Stomach smooth muscle (tissue), 2 donors: ENCODE data around the gene FGA.

ENCODE experiments used
- H3K27ac ChIP-seq: one replicate; pipeline ENCODE4 v1.7.0; 2013; ENCODE audit warnings: mild to moderate bottlenecking, low read length, inconsistent platforms
- H3K27me3 ChIP-seq, 2 donors: one replicate each; pipeline ENCODE4 v1.7.0; 2013; ENCODE audit warnings: low read length in 2 of 2; ENCODE audit not compliant: insufficient read depth in 2 of 2, control insufficient read depth in 1 of 2
- H3K36me3 ChIP-seq, 2 donors: one replicate each; pipeline ENCODE4 v1.7.0; 2013; ENCODE audit warnings: low read length in 2 of 2; ENCODE audit not compliant: control insufficient read depth in 2 of 2, insufficient read depth in 2 of 2
- H3K4me1 ChIP-seq: one replicate; pipeline ENCODE4 v1.7.0; 2013; ENCODE audit warnings: low read length; ENCODE audit not compliant: control insufficient read depth, insufficient read depth
- H3K4me3 ChIP-seq, 2 donors: one replicate each; pipeline ENCODE4 v1.7.0; 2013; ENCODE audit warnings: low read length in 2 of 2
- H3K9ac ChIP-seq, 2 donors: one replicate each; pipeline ENCODE4 v1.7.0; 2013; ENCODE audit warnings: low read length in 2 of 2, mild to moderate bottlenecking in 1 of 2
- H3K9me3 ChIP-seq, 2 donors: one replicate each; pipeline ENCODE4 v1.7.0; 2013; ENCODE audit warnings: low read length in 2 of 2; ENCODE audit not compliant: control insufficient read depth in 2 of 2
- donor health status: healthy.
- donor health status: Pancreatic carcinoma.

Gene FGA

DNA sequence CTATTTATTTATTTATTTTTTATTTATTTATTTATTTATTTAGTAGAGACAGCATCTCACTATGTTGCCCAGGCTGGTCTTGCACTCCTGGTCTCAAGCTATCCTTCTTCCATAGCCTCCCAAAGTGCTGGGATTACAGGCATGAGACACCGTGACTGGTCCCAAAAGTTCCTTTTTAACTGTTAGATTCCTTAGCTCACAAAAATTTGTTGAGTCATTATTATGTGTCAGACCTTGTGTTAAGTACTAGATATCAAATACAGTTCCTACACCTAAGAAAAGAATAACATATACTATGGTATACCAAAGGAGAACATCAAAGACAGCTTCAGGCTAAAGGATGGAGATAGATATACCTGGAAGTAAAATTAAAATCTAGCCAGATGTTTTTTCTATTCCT lies 11.6 kb downstream of the FGA start:
- H3K4me1 ChIP-seq, result no peaks in the 10 kb centered on the region
- H3K27me3 ChIP-seq, result no peaks in the 10 kb centered on the region
- no peak overlapping the region for H3K27ac ChIP-seq
- H3K9ac ChIP-seq, result no peak overlapping the region
- no peaks in the 10 kb centered on the region for H3K36me3 ChIP-seq
- no peaks in the 10 kb centered on the region for H3K9me3 ChIP-seq
- no peak overlapping the region for H3K4me3 ChIP-seq

- H3K36me3 ChIP-seq, result no peaks in the 10 kb centered on the region
- no peak overlapping the region for H3K27ac ChIP-seq
- H3K27me3 ChIP-seq, result no peaks in the 10 kb centered on the region
- no peak overlapping the region for H3K9ac ChIP-seq
- H3K4me1 ChIP-seq, result no peaks in the 10 kb centered on the region
- H3K9me3 ChIP-seq, result no peaks in the 10 kb centered on the region
- H3K4me3 ChIP-seq, result no peak overlapping the region
Measured at GRCh38 chr4:154577324-154577723, 13.2 kb downstream of the FGA start.

GRCh38 chr4:154574311-154574710 lies 16.2 kb downstream of the FGA start:
- H3K27ac ChIP-seq, result no peak overlapping the region
- H3K4me1 ChIP-seq, result no peaks in the 10 kb centered on the region
- H3K9me3 ChIP-seq, result no peaks in the 10 kb centered on the region
- H3K27me3 ChIP-seq, result no peaks in the 10 kb centered on the region
- H3K9ac ChIP-seq, result no peak overlapping the region
- no peak overlapping the region for H3K4me3 ChIP-seq
- H3K36me3 ChIP-seq, result no peaks in the 10 kb centered on the region

DNA sequence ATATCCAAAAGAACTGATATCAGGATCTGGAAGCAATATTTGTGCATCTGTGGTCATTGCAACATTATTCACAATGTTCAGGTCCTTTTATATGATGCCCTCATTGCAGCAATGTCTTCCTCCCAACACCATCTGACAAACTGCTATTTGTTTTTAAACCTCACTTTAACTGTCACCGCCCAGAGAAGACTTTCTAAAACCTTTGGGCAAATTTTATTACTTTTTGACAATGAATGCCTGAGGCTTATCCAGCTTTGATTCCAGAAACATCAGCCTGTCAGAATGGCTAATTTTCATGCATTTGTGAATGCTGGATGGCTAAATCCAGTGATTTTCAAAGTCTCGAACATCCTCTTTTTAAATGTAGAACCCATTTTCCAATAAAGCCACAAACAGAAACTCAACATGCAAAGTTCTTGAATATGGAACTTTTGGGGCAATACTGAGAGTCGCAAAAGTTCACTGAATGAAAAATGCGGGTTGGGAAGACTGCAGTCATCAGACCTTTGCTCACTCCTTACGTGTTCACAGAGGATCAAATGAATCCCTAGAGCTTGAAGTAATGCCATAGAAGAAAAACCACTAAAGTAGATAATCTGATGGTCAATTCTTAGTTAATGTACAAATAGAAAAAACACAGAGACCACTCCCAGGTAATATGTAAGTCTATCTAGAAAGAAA lies 17.2 kb downstream of the FGA start:
- Histone ChIP-seq H3K9me3 (no peaks in the 10 kb centered on the region), H3K27me3 (no peaks in the 10 kb centered on the region), H3K27ac (no peak overlapping the region), H3K9ac (no peak overlapping the region), H3K4me1 (no peaks in the 10 kb centered on the region), H3K4me3 (no peak overlapping the region), H3K36me3 (no peaks in the 10 kb centered on the region)

DNA sequence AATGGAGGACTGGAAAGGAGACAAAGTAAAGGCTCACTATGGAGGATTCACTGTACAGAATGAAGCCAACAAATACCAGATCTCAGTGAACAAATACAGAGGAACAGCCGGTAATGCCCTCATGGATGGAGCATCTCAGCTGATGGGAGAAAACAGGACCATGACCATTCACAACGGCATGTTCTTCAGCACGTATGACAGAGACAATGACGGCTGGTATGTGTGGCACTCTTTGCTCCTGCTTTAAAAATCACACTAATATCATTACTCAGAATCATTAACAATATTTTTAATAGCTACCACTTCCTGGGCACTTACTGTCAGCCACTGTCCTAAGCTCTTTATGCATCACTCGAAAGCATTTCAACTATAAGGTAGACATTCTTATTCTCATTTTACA lies 21.0 kb downstream of the FGA start:
- Histone ChIP-seq H3K4me1 (no peaks in the 10 kb centered on the region), H3K27ac (no peak overlapping the region), H3K9me3 (no peaks in the 10 kb centered on the region), H3K36me3 (no peaks in the 10 kb centered on the region), H3K4me3 (no peak overlapping the region), H3K9ac (no peak overlapping the region), H3K27me3 (no peaks in the 10 kb centered on the region)

GRCh38 chr4:154569028-154569427 lies 21.5 kb downstream of the FGA start:
- H3K9ac ChIP-seq, result no peak overlapping the region
- no peak overlapping the region for H3K4me3 ChIP-seq
- H3K27me3 ChIP-seq, result no peaks in the 10 kb centered on the region
- H3K4me1 ChIP-seq, result no peaks in the 10 kb centered on the region
- no peaks in the 10 kb centered on the region for H3K36me3 ChIP-seq
- no peak overlapping the region for H3K27ac ChIP-seq
- H3K9me3 ChIP-seq, result no peaks in the 10 kb centered on the region

- Histone ChIP-seq H3K27ac (no peak overlapping the region), H3K27me3 (no peaks in the 10 kb centered on the region), H3K4me1 (no peaks in the 10 kb centered on the region), H3K36me3 (no peaks in the 10 kb centered on the region), H3K9ac (no peak overlapping the region), H3K9me3 (no peaks in the 10 kb centered on the region), H3K4me3 (no peak overlapping the region)
Measured at GRCh38 chr4:154566639-154567204, 23.8 kb downstream of the FGA start.

DNA sequence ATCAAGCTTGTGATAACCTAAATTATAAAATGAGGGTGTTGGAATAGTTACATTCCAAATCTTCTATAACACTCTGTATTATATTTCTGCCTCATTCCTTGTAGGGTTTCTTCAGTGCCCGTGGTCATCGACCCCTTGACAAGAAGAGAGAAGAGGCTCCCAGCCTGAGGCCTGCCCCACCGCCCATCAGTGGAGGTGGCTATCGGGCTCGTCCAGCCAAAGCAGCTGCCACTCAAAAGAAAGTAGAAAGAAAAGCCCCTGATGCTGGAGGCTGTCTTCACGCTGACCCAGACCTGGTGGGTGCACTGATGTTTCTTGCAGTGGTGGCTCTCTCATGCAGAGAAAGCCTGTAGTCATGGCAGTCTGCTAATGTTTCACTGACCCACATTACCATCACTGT lies 24.8 kb downstream of the FGA start:
- Histone ChIP-seq H3K27me3 (no peaks in the 10 kb centered on the region), H3K9ac (no peak overlapping the region), H3K9me3 (no peaks in the 10 kb centered on the region), H3K36me3 (no peaks in the 10 kb centered on the region), H3K4me3 (no peak overlapping the region), H3K27ac (no peak overlapping the region), H3K4me1 (no peaks in the 10 kb centered on the region)

- Histone ChIP-seq H3K4me3 (no peak overlapping the region), H3K4me1 (no peaks in the 10 kb centered on the region), H3K27ac (no peak overlapping the region), H3K36me3 (no peaks in the 10 kb centered on the region), H3K9me3 (no peaks in the 10 kb centered on the region), H3K27me3 (no peaks in the 10 kb centered on the region), H3K9ac (no peak overlapping the region)
Measured at GRCh38 chr4:154564311-154564710, 26.2 kb downstream of the FGA start.

DNA sequence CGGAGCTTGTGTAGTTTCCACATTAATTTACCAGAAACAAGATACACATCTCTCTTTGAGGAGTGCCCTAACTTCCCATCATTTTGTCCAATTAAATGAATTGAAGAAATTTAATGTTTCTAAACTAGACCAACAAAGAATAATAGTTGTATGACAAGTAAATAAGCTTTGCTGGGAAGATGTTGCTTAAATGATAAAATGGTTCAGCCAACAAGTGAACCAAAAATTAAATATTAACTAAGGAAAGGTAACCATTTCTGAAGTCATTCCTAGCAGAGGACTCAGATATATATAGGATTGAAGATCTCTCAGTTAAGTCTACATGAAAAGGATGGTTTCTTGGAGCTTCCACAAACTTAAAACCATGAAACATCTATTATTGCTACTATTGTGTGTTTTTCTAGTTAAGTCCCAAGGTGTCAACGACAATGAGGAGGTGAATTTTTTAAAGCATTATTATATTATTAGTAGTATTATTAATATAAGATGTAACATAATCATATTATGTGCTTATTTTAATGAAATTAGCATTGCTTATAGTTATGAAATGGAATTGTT lies 27.8 kb downstream of the FGA start, which contains the start of gene FGB:
TSS of gene FGB (plus strand) at position 315 of the 558 bp plus-strand sequence. CDS start at position 323, 8 bp downstream.
- Histone ChIP-seq H3K4me1 (no peaks in the 10 kb centered on the region), H3K9ac (no peak within 1 kb of the TSS), H3K27ac (no peak within 1 kb of the TSS), H3K4me3 (no peak within 1 kb of the TSS), H3K9me3 (no peaks in the 10 kb centered on the region), H3K36me3 (no peaks in the 10 kb centered on the region), H3K27me3 (no peaks in the 10 kb centered on the region)

GRCh38 chr4:154560824-154561231 lies 29.7 kb downstream of the FGA start:
- H3K9me3 ChIP-seq, result no peaks in the 10 kb centered on the region
- H3K4me1 ChIP-seq, result no peaks in the 10 kb centered on the region
- H3K36me3 ChIP-seq, result no peaks in the 10 kb centered on the region
- H3K27ac ChIP-seq, result no peak overlapping the region
- no peaks in the 10 kb centered on the region for H3K27me3 ChIP-seq
- no peak overlapping the region for H3K4me3 ChIP-seq
- no peak overlapping the region for H3K9ac ChIP-seq
